Activated T-cell treated with anti-CD3 and anti-CD28 coated beads, Interleukin-2, amount 50 U/mL, for 1 hour (primary cell): ENCODE results near the gene SSU72.

Experiments
- DNase-seq: peaks from one replicate; pipeline ENCODE4 v3.0.0-alpha.2; 2020

The SSU72 gene

DNA sequence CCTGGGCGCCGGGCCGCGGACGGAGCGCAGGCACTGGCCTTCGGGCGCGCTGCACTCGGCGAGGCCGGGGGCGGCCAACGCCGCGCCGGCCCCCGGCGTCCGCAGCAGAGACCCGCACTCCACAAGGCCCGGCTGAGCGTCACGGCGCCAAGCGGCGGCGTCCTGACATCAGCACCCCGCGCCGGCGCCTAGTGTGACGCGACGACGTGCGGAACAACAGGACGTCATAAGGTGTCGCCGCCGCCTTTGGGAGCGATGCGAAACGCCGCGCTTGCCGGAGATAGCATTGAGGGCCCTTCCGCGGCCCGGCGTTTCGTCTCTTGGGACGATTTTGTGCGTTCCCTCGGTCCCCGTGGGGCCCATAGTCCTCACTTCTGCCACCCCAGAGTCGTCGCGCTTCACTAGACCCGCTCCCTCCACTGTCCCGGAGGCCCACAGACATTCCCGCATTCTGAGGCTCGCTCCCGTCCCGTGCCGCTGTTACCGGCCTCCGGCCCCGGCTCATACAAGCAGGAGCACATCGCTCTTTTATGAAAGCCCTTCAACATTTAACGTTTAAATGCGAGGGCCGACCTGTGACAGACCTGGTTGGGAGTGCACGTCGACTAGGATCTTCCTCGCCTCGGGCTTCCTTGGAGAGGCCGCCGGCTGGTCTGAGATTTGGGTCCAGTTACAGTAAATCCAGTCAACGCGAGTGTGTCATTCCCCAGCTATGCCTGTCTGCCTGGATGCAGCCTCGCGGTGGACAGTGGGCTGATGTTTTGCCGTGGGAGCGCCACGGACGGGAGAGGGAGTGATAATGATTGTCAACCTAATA lies at the start of gene SSU72:
Gene SSU72 (minus strand): TSS at position 143 of the 817 bp plus-strand sequence. CDS start 306 bp downstream, outside the sequence.
- DNase-seq, result peak; percentile 94

DNA sequence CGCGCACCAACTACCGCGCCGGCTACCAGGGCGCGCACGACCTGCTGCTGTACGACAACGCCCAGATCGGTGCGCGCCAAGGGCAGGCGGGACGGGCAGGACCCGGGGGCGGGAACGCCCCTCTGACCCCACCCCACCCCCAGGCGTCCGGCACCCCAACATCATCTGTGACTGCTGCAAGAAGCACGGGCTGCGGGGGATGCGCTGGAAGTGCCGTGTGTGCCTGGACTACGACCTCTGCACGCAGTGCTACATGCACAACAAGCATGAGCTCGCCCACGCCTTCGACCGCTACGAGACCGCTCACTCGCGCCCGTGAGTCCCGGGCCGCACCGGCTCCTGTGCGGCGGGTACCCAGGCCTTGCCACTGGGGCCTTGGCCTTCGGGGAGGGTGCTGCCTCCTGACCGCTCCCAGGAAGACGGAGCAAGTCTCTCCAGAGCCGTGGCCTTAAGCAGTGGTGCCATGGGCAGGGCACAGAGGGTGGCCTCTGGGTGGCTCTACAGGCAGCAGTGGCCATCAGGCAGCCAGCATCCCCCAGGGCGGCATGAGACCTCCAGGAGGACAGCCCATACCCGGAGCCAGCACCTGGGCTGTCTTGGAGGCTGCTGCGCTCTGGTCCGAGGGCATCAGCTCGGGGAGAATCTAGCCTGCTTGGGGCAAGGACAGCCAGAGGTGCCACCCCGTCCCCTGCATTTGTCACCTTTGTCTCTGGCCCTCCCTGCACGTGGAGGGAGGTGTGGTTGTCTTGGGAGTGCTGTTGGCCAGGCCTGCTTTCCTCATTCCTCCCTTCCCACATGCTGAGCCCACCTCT lies 49.2 kb upstream of the SSU72 start:
- DNase-seq, result no peak

DNA sequence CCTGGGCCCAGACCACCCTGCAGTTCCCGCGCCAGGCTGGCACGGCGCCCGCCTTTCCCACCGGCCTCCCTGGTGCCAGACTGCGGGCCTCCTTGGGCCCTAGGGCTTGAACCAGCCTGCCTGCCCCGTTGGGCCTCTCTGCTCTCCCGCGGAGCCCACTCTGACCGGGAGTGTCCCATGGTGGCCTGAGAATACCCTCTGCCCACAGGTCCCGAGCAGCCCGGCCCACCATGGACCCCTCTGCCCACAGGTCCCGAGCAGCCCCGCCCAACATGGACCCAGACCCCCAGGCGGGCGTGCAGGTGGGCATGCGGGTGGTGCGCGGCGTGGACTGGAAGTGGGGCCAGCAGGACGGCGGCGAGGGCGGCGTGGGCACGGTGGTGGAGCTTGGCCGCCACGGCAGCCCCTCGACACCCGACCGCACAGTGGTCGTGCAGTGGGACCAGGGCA lies 48.5 kb upstream of the SSU72 start:
- no peak for DNase-seq

DNA sequence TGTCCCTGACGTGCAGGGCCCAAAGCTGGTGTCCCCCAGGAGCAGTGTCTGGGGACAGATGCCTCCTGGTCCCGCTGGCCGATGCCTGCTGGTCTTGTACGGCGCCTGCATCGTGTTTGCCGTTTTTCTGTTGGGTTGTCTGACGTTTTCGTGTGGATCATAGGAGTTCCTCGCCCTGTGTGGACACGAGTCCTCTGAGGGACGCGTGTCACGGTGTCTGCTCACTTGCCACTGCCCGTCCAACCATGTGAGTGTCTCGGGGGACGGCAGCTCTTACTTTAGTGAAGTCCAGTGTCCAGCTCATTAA lies 48.1 kb upstream of the SSU72 start:
- DNase-seq, result no peak

DNA sequence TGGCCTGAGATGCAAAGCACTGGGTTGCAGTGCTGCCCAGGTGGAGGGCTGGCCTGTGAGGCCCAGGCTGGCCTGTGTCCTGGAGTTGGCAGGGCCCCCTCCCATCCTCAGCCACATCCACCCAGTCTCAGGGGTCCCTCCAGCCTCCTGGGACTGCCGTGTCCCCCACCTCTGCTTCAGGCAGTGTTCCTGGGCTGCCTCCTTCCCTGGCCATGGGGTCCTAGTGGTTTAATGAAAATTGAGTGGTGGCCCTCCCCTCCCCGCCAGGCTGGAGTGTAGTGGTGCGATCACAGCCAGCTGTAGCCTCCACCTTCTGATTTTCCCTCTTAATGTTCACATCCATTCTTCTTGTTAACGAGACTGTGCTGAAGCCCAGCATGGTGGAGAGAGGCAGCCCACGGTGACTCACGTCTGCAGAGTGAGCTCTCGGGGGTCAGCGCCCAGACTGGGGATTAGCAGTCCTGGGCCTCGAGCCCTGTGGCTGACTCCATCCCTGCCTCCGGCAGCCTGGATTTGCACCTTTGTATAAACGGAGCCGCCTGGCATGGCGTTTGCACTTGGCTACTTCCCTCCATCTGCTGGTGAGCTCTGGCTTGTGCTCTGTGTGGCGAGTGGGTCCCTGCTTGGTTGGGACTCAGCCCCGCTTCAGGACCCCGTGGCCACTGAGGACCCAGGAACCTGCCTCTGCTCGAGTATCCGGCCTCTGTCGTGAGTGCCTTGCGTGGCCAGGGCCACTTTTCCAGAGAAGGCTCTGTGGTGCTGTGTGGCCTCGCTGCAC lies 47.5 kb upstream of the SSU72 start:
- DNase-seq, result no peak

DNA sequence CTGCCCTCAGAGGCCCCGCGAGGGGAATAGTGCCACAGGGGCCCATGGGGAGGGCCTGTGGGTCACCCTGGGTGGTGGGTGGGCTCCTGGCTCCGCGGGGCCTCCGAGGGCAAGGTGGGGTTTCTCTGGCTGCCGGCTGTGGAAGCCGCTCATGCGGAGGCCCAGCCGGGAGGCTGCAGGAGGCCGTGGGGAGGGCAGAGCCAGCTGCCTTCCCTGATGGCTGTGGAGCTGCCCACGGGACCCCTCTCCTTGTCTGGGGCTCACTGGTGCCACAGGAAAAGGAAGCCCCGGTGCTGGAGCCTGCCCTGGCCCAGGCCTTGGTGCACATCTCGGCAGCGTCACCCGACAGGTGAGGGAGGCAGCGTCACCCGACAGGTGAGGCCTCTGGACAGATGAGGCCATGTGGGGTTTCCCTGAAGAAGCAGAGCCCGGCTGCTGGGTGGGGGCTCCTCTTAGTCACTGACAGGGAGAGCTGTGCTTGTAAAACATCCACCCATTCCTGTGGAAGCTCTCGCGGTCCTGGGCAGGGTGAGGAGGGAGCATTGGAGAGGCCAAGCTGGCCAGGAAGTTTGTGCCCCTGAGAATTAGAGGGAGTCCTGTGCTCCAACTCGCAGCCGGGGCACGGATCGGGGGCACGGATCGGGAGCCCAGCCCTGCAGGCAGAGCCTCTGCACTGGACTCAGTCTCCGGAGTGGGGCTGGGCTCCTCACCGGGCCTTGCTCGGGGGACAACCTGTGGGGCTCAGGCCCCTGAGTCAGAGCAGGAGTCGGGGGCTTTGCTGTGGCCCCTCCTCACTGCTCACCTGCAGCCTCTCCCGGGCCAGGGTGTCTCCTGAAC lies 46.7 kb upstream of the SSU72 start:
- no peak for DNase-seq

DNA sequence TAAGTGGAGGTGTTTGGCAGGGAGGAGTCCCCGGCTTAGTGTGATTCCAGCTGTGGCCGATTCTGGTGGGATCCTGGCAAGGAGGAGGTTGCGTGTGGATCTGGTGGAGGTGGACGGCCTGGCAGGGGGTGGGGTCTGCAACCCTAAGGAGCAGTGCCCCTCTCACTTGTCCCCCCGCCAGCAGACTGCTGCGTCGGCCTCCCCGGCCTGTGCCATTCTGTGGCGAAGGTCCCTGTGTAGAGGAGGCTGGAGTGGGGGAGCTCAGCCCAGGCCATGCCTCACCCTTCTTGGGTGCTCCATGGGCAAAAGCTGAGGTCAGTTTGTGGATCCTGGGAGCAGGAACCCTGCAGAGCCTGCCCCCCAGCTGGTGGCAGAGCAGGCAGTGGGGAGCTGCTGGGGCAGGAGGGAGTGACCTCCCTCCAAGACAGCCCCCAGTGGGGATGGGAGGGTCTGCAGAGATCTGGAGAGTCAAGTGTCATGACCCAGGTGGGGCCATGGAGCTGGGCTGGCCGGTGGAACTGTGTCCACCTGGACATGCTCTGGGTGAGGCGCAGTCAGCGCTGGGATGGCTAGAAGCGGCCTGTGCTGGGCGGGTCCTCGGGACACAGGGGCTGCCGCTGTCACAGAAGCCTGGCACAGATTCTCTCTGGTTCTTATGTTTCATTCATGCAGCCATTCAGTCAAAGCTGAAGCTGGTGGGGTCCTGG lies 45.9 kb upstream of the SSU72 start:
- no peak for DNase-seq

DNA sequence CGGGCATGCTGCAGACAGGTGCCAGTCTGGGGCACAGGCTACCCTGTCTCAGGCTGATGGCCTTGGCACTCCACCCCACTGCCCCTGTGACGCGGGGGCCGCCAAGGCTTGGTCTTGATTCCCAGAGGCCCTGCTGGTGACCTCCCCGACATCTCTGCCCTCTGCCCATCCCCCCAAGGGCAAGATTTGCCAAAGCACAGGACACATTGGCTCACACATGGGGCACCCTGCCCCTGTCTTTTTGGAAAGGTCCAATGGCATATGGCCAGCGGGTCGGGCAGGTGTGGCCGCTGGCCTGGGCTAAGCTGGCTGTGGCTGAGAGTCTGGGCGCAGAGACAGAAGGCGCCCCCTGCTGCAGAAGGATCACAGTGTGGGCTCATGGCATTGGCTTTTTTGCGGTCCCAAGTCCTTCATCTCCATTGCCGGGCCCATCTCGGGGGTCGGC lies 45.3 kb upstream of the SSU72 start:
- DNase-seq, result no peak

DNA sequence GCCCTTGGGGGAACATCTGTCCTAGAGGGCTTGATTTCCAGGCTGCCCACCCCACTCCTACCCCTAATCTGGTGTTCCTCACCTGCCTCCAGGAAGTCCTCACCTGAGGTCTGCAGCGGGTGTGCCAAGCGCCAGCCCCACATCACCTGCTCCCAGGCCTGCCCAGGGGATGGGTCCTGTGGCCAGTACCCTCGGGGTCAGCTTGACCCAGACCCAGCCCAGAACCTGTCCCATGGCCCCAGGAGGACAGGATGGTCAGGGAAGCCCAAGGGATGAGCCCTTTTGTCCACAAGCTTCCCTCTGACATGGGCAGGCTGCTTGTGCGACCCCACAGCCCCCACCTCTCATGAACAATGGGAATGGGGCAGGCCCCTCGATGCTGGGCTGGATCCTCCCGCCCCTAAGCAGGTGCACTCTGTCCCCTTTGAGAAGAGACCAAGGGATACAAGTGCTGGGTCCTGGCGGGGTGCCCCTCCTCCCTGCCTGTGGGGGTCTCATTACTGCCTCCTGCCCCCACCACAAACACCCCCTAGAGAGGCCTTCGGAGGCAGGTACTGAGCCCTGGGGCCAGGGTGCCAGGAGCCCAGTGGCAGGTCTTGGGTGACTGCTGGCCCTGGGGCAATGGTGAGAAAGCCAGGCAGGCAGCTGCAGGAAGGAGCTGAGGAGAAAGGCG lies 43.9 kb upstream of the SSU72 start:
- DNase-seq, result no peak

DNA sequence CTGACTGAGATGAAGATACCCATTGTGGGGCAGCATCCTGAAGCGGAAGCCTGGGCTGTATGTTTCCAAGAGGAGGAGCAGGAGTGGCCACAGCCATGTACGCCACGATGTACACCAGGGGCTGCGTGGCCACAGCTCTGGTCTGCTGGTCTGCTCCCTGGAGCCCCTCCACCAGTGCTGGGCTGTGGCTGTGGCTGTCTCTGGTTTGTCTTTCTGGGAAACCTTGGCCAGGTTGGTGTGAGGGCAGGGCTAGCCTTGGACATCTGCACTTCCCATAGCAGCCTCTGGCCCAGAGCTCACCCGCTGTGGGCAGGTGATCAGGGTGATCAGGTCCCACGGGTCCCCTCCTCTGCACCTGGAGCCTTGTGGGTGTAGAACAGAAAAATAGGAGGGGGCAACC lies 43.3 kb upstream of the SSU72 start:
- no peak for DNase-seq

DNA sequence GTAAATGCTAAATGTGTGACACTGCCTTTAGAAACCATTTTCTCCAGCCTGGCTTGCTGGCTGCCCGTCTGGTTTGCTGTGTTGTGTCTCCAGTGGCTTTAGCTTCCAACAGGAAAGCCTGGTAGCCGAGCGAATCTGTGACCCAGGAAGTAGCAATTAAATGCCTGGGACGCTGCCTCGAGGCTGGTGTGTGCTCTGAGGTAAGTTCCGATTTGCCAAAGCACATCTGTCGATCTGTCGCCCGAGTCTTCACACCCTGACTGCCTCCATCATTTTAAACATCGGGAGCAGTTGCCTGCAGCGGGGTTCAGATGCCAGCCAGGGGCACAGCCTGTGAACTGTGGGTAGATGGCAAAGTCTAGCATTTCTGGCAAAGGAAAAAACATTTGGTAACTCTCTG lies 42.9 kb upstream of the SSU72 start:
- no peak for DNase-seq

DNA sequence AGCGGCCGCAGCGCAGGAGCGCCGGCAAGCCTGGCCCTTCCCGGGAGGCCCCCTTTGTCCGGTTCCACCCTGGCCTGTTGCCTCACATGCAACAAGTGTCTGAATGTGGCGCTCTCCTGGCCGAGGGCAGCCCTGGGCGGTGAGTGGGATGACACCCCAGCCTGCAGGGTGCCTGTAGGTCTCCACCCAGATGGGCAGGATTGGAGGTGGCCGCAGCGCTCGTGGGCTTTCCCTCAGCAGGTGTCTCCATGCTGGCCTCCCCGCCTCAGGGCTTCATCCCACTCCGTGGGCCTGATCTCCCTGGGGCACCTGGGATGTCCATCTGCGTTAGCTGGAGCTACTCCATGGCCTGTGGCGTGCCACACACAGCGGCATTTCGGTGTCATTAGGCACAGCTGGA lies 42.2 kb upstream of the SSU72 start:
- no peak for DNase-seq

DNA sequence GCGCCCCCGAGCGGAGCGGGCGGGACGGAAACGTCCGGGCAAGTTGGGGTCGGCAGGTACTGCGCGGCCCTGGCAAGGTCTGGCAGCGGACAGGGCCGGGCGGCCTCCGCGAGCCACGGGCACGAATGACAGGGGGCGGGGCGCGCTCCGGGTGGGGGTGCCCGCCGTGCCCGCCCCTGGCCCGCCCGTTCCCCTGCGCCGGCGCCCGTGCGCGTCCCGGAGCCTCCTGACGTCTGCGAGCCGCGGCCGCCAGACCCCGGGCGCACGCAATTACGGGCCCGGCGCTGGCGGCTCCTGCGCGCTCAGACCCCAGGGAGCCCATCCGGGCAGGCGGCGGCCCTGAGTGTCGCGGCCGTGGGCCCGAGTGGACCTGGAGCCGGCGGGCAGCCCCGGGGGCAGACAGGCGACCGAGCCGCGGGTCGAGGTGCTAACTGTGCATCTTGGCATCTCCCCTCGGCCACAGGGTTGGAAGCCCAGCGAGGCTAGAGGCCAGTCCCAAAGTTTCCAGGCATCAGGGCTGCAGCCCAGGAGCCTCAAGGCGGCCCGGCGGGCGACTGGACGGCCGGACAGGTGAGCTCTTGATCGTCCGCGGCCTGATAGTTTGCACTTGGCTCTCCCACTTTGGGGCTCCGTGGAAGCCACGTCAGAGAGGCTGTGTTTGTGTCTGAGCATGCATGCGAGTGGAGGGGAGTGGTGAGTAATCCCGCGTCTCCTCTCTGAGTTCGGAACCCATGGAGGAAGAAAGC lies 41.6 kb upstream of the SSU72 start:
- DNase-seq, result no peak

DNA sequence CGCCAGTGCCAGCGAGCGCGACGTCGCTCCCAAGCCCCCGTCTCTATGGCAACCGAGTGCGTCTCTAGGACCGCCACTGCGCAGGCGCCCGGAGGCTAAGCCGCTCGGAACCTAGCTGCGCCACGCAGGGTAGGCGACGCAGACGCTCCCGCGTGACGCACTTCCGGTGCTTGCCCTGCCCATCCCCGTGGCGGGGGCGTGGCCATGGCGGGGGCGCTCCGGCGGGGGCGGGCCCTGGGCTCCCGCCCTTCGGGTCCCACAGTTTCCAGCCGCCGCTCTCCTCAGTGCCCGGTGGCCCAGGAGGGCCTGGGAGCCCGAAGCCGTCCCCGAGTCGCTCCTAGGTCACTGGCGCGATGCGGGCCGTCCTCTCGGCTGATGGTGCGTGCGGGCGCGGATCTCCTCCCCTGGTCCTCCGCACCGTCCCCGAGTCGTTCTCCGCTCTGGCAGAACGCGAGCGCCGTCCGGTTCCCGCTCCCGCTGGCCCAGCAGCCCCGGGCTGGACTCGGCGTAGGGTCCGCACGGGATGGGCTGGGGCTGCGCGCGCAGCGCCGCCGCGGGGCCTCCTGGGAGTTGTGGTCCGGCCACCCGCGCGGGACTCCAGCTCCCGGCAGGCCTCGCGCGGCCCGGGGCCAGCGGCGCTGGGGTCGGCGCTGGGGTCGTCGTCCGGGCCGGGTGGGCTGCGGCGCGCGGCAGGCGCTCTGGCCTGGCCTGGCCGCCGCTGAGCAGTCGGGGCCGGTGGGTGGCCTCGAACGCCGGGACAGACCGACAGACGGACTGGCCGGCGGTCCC lies 40.8 kb upstream of the SSU72 start, which contains the start of gene MIB2:
Gene MIB2 (plus strand): TSS at position 245 of the 789 bp plus-strand sequence. CDS start 7,953 bp downstream, outside the sequence.
- DNase-seq, result peak; percentile 99

DNA sequence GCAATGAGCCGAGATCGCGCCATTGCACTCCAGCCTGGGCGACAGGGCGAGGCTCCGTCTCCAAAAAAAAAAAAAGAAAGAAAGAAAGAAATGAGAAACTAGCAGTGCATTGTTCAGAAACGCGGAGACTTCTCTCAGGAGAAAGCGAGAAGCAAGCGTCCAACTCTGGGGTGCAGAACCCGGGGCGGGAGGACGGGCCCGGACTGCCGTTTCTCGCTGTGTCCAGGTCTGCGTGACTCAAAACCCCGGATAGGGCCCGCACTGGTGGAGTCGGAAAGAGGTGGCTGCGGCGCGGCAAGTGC lies 40.2 kb upstream of the SSU72 start:
- DNase-seq, result no peak

DNA sequence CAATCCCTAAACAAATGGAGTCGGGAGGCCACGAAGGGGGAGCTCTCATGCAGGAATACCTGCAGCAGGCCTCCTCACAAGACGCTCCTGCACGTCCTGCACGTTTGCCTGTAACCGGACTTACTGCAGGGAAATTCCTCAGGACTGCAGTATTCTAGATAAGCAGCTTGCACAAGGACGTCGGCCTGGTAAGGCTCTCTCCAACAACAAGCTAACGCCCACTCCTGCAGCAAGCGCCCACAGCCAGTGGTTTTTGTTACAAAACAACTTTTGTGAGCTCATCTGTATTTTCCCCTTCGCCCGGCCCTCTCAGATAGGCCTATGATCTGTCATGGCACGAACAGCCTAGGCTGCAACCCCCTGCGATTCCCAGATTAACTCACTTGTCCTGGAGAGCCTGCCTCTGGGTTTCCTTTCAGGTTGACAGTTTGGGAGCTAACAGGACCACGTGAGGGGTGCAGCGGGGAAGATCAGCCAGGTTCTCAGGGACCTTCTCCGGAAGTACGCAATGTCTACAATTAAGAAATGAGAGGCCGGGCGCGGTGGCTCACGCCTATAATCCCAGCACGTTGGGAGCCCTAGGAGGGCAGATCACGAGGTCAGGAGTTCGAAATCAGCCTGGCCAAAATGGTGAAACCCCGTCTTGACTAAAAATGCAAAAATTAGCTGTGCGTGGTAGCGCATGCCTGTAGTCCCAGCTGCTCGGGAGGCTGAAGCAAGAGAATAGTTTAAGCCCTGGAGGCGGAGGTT lies 39.7 kb upstream of the SSU72 start:
- peak; percentile 64 for DNase-seq

DNA sequence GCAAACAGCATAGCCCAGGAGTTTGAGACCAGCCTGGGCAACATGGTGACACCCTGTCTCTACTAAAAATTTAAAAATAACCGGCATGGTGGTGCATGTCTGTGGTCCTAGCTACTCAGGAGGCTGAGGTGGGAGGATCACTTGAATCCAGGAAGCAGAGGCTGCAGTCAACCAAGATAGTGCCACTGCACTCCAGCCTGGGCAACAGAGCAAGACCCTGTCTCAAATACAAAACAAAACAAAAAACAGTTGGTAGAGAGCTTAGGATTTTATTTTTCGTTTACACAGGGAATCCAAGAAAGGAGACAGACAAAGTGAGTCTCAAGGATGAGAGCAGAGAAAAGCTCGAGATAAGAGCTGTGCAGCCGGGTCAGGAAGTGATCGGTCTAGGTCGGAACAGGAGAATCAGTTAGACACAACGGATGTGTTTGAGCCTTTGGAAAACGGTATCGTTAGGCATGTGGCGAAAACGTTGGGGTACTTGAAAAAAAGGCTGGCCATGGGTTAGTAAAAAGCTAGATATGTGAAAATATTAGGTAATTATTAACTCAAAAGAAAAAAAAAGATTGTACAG lies 38.9 kb upstream of the SSU72 start:
- no peak for DNase-seq

DNA sequence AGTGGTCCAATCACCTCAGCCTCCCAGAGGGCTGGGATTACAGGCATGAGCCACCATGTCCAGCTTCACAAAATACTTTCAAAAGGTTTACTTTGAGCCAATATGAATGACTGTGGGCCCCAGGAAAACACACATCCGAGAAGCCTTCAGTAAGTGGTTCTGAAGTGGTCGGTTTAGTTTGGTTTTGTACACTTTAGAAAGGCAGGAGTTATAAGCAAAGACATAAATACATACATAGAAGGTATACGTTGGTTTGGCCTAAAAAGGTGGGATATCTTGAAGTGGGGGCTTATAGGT lies 37.4 kb upstream of the SSU72 start:
- DNase-seq, result no peak

DNA sequence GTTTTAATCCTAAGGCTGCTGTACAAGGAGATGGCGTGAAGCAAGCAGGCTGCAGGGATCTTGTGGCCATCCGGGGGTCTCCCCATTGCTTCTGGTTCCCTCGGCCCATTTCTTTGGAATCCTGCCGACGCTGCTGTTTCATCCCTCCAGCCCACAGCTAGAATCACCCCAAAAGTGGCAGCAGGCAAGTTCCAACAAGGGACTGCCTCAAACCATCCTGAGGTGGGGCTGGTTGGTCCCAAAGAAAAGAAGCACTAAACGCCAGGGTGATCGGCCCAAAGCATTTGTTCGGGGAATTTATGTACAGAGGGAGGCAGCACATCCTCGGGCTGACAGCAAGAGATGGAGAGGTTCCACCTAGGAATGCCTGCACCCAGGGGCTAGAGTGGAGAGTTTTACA lies 36.1 kb upstream of the SSU72 start:
- no peak for DNase-seq
